Esophagus squamous epithelium (tissue), 4 donors: ENCODE measurements around the gene LAT.

Experiments used
- POLR2A ChIP-seq, 4 donors: fragments of 450-650 bp; IDR thresholded peaks; one replicate each; pipeline ENCODE4 v1.6.1; 2017; ENCODE audit warnings: antibody characterized with exemption in 4 of 4, mild to moderate bottlenecking in 4 of 4, moderate library complexity in 3 of 4
- TF ChIP-seq, protein P1 (sequence below), 6 experiments: fragments of 450-650 bp in 4 of 6; fragments of 200-600 bp in 2 of 6; sonication (generic) in 2 of 6; IDR thresholded peaks; one replicate each; pipeline ENCODE4 v1.5.1; 2016 to 2019; ENCODE audit warnings: antibody characterized with exemption in 6 of 6, mild to moderate bottlenecking in 4 of 6, moderate library complexity in 4 of 6

DNA sequence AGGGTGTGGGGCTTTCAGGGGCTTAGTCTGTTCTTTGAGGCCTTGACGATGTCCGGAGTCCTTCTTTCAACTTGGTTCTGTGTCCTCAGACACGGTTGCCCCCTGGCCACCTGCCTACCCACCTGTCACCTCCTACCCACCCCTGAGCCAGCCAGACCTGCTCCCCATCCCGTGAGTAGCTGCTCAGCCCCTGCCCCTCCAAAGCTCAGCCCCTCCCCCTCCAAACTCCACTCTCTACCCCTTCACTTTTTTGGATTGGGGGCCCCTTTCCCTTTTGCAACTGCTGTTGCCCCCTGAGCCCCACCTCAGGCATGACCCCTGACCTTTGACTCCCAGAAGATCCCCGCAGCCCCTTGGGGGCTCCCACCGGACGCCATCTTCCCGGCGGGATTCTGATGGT lies 1.2 kb downstream of the LAT start:
- TF ChIP-seq, protein P1, sequence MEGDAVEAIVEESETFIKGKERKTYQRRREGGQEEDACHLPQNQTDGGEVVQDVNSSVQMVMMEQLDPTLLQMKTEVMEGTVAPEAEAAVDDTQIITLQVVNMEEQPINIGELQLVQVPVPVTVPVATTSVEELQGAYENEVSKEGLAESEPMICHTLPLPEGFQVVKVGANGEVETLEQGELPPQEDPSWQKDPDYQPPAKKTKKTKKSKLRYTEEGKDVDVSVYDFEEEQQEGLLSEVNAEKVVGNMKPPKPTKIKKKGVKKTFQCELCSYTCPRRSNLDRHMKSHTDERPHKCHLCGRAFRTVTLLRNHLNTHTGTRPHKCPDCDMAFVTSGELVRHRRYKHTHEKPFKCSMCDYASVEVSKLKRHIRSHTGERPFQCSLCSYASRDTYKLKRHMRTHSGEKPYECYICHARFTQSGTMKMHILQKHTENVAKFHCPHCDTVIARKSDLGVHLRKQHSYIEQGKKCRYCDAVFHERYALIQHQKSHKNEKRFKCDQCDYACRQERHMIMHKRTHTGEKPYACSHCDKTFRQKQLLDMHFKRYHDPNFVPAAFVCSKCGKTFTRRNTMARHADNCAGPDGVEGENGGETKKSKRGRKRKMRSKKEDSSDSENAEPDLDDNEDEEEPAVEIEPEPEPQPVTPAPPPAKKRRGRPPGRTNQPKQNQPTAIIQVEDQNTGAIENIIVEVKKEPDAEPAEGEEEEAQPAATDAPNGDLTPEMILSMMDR (IDR thresholded peaks at IDR 0.05): no peak
- TF ChIP-seq POLR2A (IDR thresholded peaks at IDR 0.05): no peak
